K562 (cell line): Measurements from ENCODE around the gene CHD8.

Experiments
- MAFK ChIP-seq: IDR thresholded peaks from 2 replicates; pipeline ENCODE4 v1.6.1; 2011; ENCODE audit warnings: low read length, improper control_type of control experiment
- POLR2AphosphoS5 ChIP-seq: IDR thresholded peaks from 2 replicates; pipeline ENCODE4 v1.6.1; 2011; ENCODE audit warnings: mild to moderate bottlenecking, low read depth, low read length, moderate library complexity; ENCODE audit not compliant: control insufficient read depth, insufficient read depth

DNA sequence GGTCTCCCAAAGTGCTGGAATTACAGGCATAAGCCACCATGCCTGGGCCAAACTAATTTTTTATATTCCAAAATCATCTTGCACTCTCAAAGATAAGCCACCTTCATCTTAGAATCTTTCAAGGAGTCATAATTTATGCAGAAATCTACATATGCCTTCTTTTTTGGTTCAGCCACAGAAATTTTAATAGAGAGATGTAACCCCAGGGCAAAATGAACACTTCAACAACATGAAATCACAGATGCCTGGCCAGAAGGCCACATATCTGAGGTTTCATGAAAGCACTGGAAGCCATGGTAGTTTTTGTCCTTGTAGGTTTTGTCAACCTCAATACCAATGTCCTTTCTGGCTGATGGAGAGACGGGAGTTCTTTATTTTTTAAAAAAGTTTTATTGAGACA lies 81.9 kb downstream of the CHD8 start:
- no peak for TF ChIP-seq MAFK
- TF ChIP-seq POLR2AphosphoS5, result no peak
